ENCODE measurements around the gene CLEC2B.

Gene CLEC2B

DNA sequence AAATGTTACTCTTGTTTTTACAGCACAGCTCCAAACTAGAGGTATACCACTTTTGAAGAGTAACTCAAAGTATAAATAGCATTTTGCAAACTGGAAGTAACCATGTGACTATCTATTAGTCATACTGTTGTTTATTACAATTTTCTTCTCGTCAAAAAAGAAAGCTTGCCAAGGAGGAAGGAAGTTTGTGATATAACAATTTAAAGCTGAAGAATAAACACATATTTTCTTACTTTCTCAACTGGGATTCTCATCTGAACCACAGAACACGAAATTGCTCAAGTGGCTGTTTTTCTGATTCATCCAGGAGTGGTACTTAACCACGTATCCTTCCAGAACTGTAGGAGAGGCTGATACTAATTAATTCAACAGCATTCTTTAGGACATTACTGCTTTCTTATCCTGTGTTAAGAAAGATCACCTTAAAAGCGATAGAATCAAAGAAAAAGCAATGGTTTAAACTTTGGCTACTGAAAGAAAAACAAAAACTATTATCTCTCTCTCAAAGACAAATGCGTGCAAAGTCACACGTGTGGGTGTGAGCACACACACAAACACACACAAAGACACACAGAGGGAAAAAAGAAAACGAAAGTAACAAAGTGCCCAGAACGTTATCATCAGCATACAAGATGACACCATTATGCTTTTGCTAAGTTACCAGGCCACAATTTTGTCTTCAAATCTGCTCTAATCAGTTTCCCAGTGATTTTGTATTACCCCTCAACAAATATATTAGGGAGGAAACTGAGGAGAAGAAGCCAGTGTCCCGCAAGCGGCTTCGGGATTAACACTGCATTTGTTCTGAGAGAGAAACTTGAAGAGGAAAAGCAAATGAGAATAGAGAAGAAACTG is at the start of gene CLEC2B:
Gene CLEC2B (minus strand): TSS at position 48 of the 855 bp plus-strand sequence.
- H3K27ac Mint-ChIP-seq: peak within 1 kb of the TSS; percentile 100
- H3K4me3 Mint-ChIP-seq: peak within 1 kb of the TSS; percentile 85

GRCh38 chr12:9911708-9912107 is 42.6 kb upstream of the CLEC2B start:
- no peaks in the 10 kb centered on the region for H3K4me1 Mint-ChIP-seq (ENCODE audit: low read depth)
- H3K4me3 Mint-ChIP-seq: no peak overlapping the region
- peaks cover 55% of the 10 kb centered on the region for H3K9me3 Mint-ChIP-seq
- intact Hi-C loops (cut with micrococcal nuclease): no loop called here
- no peaks in the 10 kb centered on the region for H3K27me3 Mint-ChIP-seq
- H3K36me3 Mint-ChIP-seq (ENCODE audit: low read depth): peaks cover 12% of the 10 kb centered on the region
- no peak overlapping the region for H3K27ac Mint-ChIP-seq

More for the DNA sequence above, at the start of gene CLEC2B:
- Mint-ChIP-seq H3K27me3 (no peaks in the 10 kb centered on the region), H3K9me3 (peaks cover 2% of the 10 kb centered on the region), H3K4me1 (ENCODE audit: low read depth) (peaks cover 26% of the 10 kb centered on the region), H3K36me3 (ENCODE audit: low read depth) (peaks cover 11% of the 10 kb centered on the region)
- intact Hi-C loops (cut with micrococcal nuclease): loop anchor here (5.0 kb wide), 2 partner anchors 57 to 112 kb away; no protein-coding TSS in a partner anchor

DNA sequence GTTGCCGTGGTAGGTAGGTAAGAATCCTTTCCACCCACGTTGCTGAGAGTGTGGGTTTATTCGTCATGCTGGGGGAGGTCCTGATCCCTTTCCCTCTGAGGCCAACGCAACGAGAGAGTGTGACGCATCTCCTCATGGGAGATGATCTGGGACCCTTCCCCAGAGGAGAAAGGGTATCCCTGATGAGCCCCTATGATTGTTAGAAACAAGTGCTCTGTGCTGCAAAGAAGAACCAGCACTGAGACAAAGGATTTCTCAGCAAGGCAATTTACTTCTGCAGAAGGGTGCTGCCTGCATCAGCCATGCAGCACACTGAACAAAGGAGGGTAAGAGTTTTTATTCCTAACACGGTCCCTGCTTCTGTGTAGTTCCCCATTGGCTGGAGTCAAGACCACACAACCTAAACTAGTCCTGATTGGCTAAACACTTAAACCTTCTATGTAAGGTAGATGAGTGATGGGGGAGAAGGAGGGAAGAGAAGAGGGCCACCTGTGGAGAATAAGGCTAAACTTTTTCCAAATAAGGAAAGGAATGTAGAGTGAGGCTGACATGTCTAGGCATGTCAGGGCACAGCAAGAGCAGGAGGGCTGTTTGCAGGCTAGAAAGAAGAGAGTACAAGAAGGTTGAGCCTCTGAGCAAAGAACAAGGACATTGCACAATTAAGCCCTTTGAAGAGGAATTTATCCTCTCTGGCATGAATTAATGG is 41.7 kb upstream of the CLEC2B start:
- H3K4me3 Mint-ChIP-seq: no peak overlapping the region
- peaks cover 12% of the 10 kb centered on the region for H3K36me3 Mint-ChIP-seq (ENCODE audit: low read depth)
- intact Hi-C loops (cut with micrococcal nuclease): no loop called here
- no peak overlapping the region for H3K27ac Mint-ChIP-seq
- peaks cover 55% of the 10 kb centered on the region for H3K9me3 Mint-ChIP-seq
- H3K4me1 Mint-ChIP-seq (ENCODE audit: low read depth): no peaks in the 10 kb centered on the region
- H3K27me3 Mint-ChIP-seq: no peaks in the 10 kb centered on the region

GRCh38 chr12:9909724-9910123 is 40.6 kb upstream of the CLEC2B start:
- intact Hi-C loops (cut with micrococcal nuclease): no loop called here
- Mint-ChIP-seq H3K27me3 (no peaks in the 10 kb centered on the region), H3K4me3 (no peak overlapping the region), H3K4me1 (ENCODE audit: low read depth) (no peaks in the 10 kb centered on the region), H3K36me3 (ENCODE audit: low read depth) (peaks cover 12% of the 10 kb centered on the region), H3K27ac (no peak overlapping the region), H3K9me3 (peaks cover 64% of the 10 kb centered on the region)

DNA sequence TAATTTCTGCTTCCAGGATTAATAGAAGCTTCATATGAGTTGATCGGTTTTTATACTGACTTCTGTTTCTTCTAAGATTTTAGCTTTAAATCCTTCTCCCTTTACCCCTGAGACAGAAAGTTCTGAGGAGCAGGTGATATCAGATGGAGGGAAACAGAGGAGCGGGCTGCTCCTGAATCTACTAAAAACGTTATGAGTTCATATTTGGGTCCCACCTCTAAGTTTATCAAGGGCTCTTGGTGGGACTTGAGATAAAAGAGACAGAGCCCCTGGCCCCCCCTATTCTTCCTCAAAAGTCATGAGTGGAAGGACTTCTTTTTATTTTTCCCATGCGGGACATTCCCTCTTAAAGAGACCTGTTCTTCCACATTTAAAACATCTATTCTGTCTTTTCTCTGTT is 39.2 kb upstream of the CLEC2B start:
- Mint-ChIP-seq H3K36me3 (ENCODE audit: low read depth) (peaks cover 12% of the 10 kb centered on the region), H3K9me3 (peaks cover 77% of the 10 kb centered on the region), H3K4me1 (ENCODE audit: low read depth) (no peaks in the 10 kb centered on the region), H3K27me3 (no peaks in the 10 kb centered on the region), H3K27ac (no peak overlapping the region), H3K4me3 (no peak overlapping the region)
- intact Hi-C loops (cut with micrococcal nuclease): no loop called here

DNA sequence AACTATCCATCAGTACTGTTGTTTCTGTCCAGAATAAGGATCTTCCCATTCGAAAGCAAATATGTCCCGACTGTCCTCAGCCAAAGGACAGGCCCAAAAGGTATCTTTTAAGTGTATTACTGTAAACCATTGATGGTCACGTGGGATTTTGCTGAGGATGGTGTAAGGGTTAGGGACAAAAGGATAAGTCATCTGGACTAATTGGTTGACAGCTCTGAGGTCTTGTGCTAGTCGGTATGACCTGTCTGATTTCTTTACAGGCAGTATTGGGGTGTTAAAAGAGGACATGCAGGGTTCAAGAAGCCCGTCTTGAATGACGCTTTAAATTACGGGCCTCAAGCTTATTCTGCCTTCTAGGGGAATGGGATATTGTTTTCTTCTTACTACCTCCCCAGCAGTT is 38.6 kb upstream of the CLEC2B start:
- H3K4me3 Mint-ChIP-seq: no peak overlapping the region
- peaks cover 16% of the 10 kb centered on the region for H3K36me3 Mint-ChIP-seq (ENCODE audit: low read depth)
- H3K9me3 Mint-ChIP-seq: peaks cover 79% of the 10 kb centered on the region
- no peaks in the 10 kb centered on the region for H3K4me1 Mint-ChIP-seq (ENCODE audit: low read depth)
- H3K27ac Mint-ChIP-seq: no peak overlapping the region
- H3K27me3 Mint-ChIP-seq: no peaks in the 10 kb centered on the region
- intact Hi-C loops (cut with micrococcal nuclease): no loop called here

DNA sequence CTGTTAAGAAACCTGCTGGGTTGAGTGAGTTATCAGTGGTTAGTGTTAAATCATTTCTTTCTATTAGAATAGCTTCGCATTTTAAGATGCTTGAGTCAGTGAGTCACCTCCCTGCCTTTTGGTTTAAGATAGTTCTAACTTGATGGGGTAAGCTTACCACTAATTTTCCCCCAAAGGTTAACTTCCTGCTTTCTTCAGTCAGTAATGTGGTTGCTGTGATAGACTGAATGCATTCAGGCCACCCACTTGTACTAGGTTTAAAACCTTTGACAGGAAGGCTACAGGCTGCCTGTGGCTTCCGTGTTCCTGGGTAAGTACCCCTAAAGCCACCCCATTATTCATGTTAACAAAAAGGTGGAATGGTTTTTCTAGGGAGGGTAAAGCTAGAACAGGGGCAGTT is 37.7 kb upstream of the CLEC2B start:
- intact Hi-C loops (cut with micrococcal nuclease): no loop called here
- H3K27ac Mint-ChIP-seq: no peak overlapping the region
- H3K9me3 Mint-ChIP-seq: peaks cover 79% of the 10 kb centered on the region
- no peaks in the 10 kb centered on the region for H3K4me1 Mint-ChIP-seq (ENCODE audit: low read depth)
- H3K36me3 Mint-ChIP-seq (ENCODE audit: low read depth): peaks cover 19% of the 10 kb centered on the region
- H3K4me3 Mint-ChIP-seq: no peak overlapping the region
- no peaks in the 10 kb centered on the region for H3K27me3 Mint-ChIP-seq

- Mint-ChIP-seq H3K4me1 (ENCODE audit: low read depth) (peaks cover 7% of the 10 kb centered on the region), H3K27ac (no peak overlapping the region), H3K27me3 (no peaks in the 10 kb centered on the region), H3K36me3 (ENCODE audit: low read depth) (peaks cover 7% of the 10 kb centered on the region), H3K4me3 (no peak overlapping the region), H3K9me3 (peaks cover 42% of the 10 kb centered on the region)
- intact Hi-C loops (cut with micrococcal nuclease): no loop called here
These were observed 33.5 kb upstream of the CLEC2B start for GRCh38 chr12:9902539-9903228.

- peaks cover 41% of the 10 kb centered on the region for H3K9me3 Mint-ChIP-seq
- peaks cover 7% of the 10 kb centered on the region for H3K36me3 Mint-ChIP-seq (ENCODE audit: low read depth)
- no peak overlapping the region for H3K4me3 Mint-ChIP-seq
- intact Hi-C loops (cut with micrococcal nuclease): no loop called here
- H3K27me3 Mint-ChIP-seq: no peaks in the 10 kb centered on the region
- peaks cover 7% of the 10 kb centered on the region for H3K4me1 Mint-ChIP-seq (ENCODE audit: low read depth)
- H3K27ac Mint-ChIP-seq: no peak overlapping the region
These were observed 31.8 kb upstream of the CLEC2B start for GRCh38 chr12:9900930-9901329.

- H3K4me3 Mint-ChIP-seq: no peak overlapping the region
- intact Hi-C loops (cut with micrococcal nuclease): no loop called here
- H3K4me1 Mint-ChIP-seq (ENCODE audit: low read depth): peaks cover 7% of the 10 kb centered on the region
- H3K9me3 Mint-ChIP-seq: peaks cover 26% of the 10 kb centered on the region
- H3K36me3 Mint-ChIP-seq (ENCODE audit: low read depth): peaks cover 7% of the 10 kb centered on the region
- no peaks in the 10 kb centered on the region for H3K27me3 Mint-ChIP-seq
- no peak overlapping the region for H3K27ac Mint-ChIP-seq
These were observed 30.1 kb upstream of the CLEC2B start for GRCh38 chr12:9899209-9899608.

DNA sequence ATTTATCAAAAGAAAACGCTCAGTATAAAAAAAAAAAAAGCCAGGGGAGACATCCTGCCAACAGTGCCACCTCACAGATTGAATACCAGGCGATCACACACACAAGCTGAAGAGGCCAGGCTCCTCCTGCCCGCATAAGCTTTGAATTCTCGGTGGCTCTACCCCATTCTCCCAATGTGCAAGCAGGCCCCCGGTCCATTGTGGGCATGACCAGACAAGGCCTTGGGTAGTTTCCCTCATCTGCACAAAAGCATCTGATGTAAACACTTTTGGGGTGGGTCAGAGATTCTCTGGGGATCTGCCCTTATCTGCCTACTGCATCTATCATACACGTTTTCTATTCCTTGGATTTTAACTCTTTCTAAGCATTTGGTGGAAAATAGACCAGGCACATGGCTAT is 28.4 kb upstream of the CLEC2B start:
- Mint-ChIP-seq H3K27me3 (peaks cover 2% of the 10 kb centered on the region), H3K4me1 (ENCODE audit: low read depth) (peaks cover 7% of the 10 kb centered on the region), H3K4me3 (no peak overlapping the region), H3K27ac (no peak overlapping the region), H3K9me3 (peaks cover 11% of the 10 kb centered on the region), H3K36me3 (ENCODE audit: low read depth) (peaks cover 1% of the 10 kb centered on the region)
- intact Hi-C loops (cut with micrococcal nuclease): no loop called here

GRCh38 chr12:9895215-9895971 is 26.2 kb upstream of the CLEC2B start:
- Mint-ChIP-seq H3K36me3 (ENCODE audit: low read depth) (no peaks in the 10 kb centered on the region), H3K9me3 (no peaks in the 10 kb centered on the region), H3K27me3 (peaks cover 2% of the 10 kb centered on the region), H3K27ac (no peak overlapping the region), H3K4me1 (ENCODE audit: low read depth) (peaks cover 7% of the 10 kb centered on the region), H3K4me3 (no peak overlapping the region)
- intact Hi-C loops (cut with micrococcal nuclease): no loop called here

- no peaks in the 10 kb centered on the region for H3K4me1 Mint-ChIP-seq (ENCODE audit: low read depth)
- H3K4me3 Mint-ChIP-seq: no peak overlapping the region
- H3K9me3 Mint-ChIP-seq: no peaks in the 10 kb centered on the region
- intact Hi-C loops (cut with micrococcal nuclease): no loop called here
- H3K27me3 Mint-ChIP-seq: no peaks in the 10 kb centered on the region
- no peaks in the 10 kb centered on the region for H3K36me3 Mint-ChIP-seq (ENCODE audit: low read depth)
- no peak overlapping the region for H3K27ac Mint-ChIP-seq
These were observed 19.6 kb upstream of the CLEC2B start for GRCh38 chr12:9888665-9889273.

Data from dendritic cell treated with granulocyte-macrophage colony-stimulating factor and Interleukin-4, amounts not matched to agents 40 ng/mL and 50 ng/mL, for 4 days (primary cell).